ENCODE data around the gene ZBTB7C. TPM values are rescaled to one million over a fixed set of nuclear protein-coding genes. Genes with fewer than 3 reads are reported as not detected.

The ZBTB7C gene
- total and polyA plus RNA-seq, 2 experiments from 2014 or later = 2.3 to 5.5 TPM

DNA sequence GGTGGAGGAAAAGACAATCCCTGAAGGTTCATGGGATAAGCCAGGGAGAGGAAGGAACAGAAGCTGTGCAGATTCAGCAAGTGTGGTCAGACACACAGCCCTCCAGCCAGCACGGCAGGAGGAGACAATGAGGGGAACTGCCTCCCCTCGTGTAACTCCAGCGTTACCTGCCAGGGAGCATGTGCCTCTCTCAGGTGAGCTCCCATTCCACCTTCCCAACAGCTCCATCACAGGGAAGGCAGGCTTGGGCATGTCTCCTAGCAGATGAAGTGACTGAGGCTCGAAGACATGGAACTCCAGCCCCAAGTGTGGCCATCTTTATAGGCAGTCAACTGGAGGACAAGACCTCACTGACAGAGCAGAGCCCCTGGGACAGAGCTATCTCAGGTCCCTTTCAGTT is 47.4 kb downstream of the ZBTB7C start:
- Histone ChIP-seq H3K27me3 (no peaks in the 10 kb centered on the region), H3K4me1 (ENCODE audit: low read depth) (peaks cover 12% of the 10 kb centered on the region), H3K9me3 (ENCODE audit: low read depth) (no peaks in the 10 kb centered on the region), H3K27ac (no peak overlapping the region), H3K36me3 (no peaks in the 10 kb centered on the region), H3K4me3 (no peak overlapping the region)
- TF ChIP-seq CTCF (IDR thresholded peaks at IDR 0.05; ENCODE audit: low read depth, low read length) = no peak
- no peak for DNase-seq (ENCODE audit: low read depth in 1 of 2, low spot score in 1 of 2)

DNA sequence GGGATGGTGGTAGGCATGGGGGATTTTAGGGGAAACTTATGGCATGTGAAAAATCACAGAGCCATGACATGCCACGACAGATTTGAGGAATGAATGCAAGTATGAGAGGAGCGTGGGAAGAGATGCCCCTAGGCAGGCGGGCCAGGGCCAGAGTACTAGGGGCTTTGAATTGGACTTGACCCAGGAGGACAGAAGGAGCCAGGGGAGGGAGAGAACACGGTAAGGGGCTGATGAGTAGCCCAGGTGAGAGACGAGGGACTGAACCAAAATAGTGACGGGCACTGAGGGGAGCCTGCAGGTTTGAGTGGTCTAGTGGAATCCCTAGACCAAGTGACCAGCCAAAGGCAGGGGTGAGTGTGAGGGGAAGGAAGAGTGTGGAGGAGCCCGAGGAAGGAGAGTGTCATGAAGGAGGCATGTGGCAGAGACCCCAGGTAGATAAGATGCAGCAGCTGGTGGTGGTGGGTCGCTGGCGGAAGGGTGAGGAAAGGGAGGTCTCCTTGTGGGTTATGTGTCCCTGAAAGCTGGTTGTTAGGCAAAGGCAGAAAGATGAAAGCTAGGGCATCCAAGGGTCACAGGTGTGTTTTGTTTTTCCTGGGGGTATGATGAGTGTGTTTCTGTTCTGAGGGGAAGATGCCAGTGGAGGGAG is 48.7 kb downstream of the ZBTB7C start:
- peaks cover 12% of the 10 kb centered on the region for H3K4me1 ChIP-seq (ENCODE audit: low read depth)
- no peaks in the 10 kb centered on the region for H3K9me3 ChIP-seq (ENCODE audit: low read depth)
- no peaks in the 10 kb centered on the region for H3K36me3 ChIP-seq
- no peak for TF ChIP-seq CTCF (IDR thresholded peaks at IDR 0.05; ENCODE audit: low read depth, low read length)
- no peak for DNase-seq (ENCODE audit: low read depth in 1 of 2, low spot score in 1 of 2)
- H3K27ac ChIP-seq = no peak overlapping the region
- H3K4me3 ChIP-seq = no peak overlapping the region
- H3K27me3 ChIP-seq = no peaks in the 10 kb centered on the region

GRCh38 chr18:48359626-48360025 is 49.6 kb downstream of the ZBTB7C start:
- no peaks in the 10 kb centered on the region for H3K9me3 ChIP-seq (ENCODE audit: low read depth)
- no peak overlapping the region for H3K4me3 ChIP-seq
- no peak overlapping the region for H3K27ac ChIP-seq
- H3K27me3 ChIP-seq = no peaks in the 10 kb centered on the region
- H3K36me3 ChIP-seq = no peaks in the 10 kb centered on the region
- H3K4me1 ChIP-seq (ENCODE audit: low read depth) = peaks cover 12% of the 10 kb centered on the region
- TF ChIP-seq CTCF (IDR thresholded peaks at IDR 0.05; ENCODE audit: low read depth, low read length) = no peak
- no peak for DNase-seq (ENCODE audit: low read depth in 1 of 2, low spot score in 1 of 2)

DNA sequence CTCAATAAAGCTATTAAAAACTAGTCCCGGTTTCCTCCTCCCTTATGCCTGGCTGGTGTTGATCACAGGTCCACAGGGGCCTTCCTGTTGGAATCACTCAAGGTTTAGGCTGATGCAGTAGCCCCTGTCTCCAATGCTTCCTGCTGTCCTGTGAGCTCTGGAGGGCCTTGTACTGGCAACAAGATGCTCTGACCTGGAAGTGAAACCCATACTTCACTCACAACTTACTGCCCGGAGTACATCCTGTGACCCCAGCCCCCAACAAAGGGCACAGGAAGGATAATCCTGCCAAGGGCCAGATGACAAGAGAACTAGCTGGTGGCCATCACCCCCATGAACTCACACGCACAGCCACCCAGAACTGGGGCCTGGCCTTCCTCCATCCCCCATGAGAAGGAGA is 50.3 kb downstream of the ZBTB7C start:
- Histone ChIP-seq H3K36me3 (no peaks in the 10 kb centered on the region), H3K9me3 (ENCODE audit: low read depth) (no peaks in the 10 kb centered on the region), H3K4me3 (no peak overlapping the region), H3K27ac (no peak overlapping the region), H3K4me1 (ENCODE audit: low read depth) (peaks cover 12% of the 10 kb centered on the region), H3K27me3 (no peaks in the 10 kb centered on the region)
- TF ChIP-seq CTCF (IDR thresholded peaks at IDR 0.05; ENCODE audit: low read depth, low read length) = no peak
- DNase-seq (ENCODE audit: low read depth in 1 of 2, low spot score in 1 of 2) = no peak

- Histone ChIP-seq H3K4me1 (ENCODE audit: low read depth) (peaks cover 9% of the 10 kb centered on the region), H3K27me3 (no peaks in the 10 kb centered on the region), H3K27ac (peak overlapping the region; percentile 2), H3K36me3 (no peaks in the 10 kb centered on the region), H3K4me3 (no peak overlapping the region), H3K9me3 (ENCODE audit: low read depth) (no peaks in the 10 kb centered on the region)
- no peak for DNase-seq (ENCODE audit: low read depth in 1 of 2, low spot score in 1 of 2)
- no peak for TF ChIP-seq CTCF (IDR thresholded peaks at IDR 0.05; ENCODE audit: low read depth, low read length)
Measured at GRCh38 chr18:48356909-48357631, 52.1 kb downstream of the ZBTB7C start.

Measured in cardiac muscle cell (in vitro differentiated cells and primary cell).